Measurements from ENCODE around the gene DGKD.

GRCh38 chr2:233400341-233400740 is 46.0 kb downstream of the DGKD start:
- TF ChIP-seq CTCF (IDR thresholded peaks at IDR 0.05; ENCODE audit: insufficient read depth, low read length, poor library complexity, severe bottlenecking) = no peak
- no peak for TF ChIP-seq EZH2phosphoT487 (conservative IDR thresholded peaks at IDR 0.05; ENCODE audit: low read length)
